NCI-H1694 (cell line): ENCODE data around the gene PPCDC.
"Not testable (repeated sequence)": the region's sequence is repeated elsewhere in the genome, so short reads cannot be mapped to it uniquely, and the experiment has no call there.

Experiments used
- DNase-seq: peaks from one replicate; lab custom pipeline; 2025; lab: John Stamatoyannopoulos, UW

Gene PPCDC

DNA sequence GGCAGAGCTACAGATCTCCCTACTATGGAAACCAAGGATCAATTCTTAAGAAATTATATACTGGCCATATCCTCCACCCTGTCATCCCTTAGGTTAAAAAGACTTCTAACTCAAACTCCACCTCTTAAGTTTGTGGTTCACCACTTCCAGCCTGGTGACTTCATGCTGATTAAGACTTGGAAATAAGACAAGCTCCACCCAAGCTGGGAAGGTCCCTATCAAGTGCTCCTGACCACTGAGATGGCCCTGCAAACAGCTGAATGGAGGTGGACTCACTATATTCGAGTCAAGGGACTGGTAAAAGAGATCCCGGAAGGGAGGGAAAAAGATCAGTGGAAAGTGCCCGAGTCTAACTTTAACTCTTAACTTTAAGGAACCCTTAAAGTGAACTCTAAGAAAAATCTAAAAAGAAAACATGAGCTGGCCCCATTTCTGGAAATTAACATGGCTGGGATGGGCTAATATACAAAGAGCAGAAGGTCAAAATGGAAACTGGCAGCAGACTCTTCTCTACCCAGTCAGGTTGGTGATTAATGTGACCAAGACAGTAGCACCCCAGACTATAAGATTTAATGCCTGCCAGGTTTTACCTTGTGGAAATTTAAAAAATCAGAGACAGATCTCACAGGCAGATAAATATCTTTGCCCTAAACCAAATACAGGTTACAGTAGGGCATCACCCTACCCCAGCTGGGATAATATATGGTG is 43.9 kb downstream of the PPCDC start:
- DNase-seq, result no peak

DNA sequence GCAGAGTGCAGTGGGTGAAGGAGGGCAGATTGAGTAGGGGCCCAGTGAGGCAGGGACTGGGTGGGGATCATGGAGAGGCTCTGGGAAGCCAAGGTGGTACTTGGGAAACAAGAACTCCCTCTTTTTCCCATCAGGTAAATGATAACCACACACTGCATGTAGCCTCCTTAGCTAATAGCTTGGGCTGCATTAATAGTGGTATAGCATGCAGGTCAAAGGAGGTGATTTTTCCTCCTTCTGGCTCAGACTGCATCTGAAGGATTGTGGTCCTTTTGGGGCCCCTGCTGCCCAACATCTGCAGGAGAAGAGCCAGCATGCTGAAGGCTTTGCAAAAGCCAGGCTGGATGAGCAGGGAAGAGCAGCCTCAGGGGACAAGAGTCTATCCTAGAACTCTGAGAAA is 45.4 kb downstream of the PPCDC start:
- no peak for DNase-seq

DNA sequence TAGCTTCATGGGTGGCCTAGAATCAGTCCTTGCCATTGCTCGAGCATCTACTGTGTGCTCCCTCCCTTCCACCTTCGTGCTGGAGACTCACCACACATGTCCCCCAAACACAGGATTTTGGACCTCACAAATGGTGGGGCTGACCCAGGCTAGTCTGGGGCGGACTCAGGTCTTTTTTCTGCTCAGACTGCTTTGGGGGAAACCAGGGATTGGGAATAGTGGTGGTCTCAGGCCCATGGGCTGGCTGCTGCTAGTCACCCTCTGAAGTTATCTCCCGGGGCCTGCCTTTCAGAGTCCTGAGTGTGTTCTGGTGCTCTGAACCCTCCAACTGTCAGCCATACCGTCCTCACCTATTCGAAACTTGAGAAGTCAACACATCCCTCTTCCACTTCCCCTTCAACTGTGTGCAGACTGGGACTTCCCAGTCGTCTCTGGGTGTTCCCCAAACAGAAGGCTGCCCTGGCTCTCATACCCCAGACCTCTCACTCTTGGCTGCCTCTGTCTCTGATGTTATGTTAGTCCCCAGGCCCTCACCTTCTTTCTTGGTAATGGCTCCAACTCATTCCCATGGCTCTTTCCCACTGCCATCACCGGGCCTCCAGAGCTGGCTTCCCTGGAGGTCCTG is 46.0 kb downstream of the PPCDC start:
- no peak for DNase-seq

DNA sequence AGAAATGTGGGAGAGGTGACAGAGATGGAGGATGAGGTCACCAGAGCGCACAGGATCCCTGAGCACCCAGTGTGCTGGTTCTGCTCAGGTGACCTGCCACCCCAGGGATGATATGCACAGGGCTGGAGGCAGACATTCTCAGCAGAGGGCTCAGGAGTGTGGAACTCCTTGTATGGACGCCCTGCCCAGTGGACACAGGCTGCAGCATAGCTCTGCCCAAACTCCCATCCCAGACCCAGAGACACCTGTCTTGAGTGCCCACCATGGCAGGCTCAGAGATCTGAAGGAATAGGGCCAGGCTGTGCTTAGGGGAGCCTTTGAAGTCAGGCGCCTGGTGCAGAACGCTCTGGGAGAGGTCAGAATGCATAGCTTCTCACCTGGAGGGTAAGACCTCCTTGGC is 47.3 kb downstream of the PPCDC start:
- DNase-seq, result no peak

DNA sequence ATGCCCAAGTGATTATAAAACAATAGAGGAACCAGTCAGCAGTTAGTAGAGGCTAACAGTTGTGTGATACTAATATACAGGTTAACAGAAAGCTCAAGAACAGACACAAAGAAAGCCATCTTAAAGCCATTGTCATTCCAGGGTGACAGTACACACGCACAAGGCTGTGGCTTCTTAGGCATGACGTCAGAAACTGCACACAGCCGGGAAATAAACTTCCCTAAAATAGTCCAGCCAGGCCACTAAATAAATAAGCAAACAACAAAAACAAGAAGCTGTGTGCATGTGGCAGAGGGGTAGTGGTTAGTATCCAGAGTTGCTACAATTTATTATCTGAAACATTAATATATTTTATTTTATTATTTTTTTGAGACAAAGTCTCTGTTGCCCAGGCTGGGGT is 49.8 kb downstream of the PPCDC start:
- no peak for DNase-seq

DNA sequence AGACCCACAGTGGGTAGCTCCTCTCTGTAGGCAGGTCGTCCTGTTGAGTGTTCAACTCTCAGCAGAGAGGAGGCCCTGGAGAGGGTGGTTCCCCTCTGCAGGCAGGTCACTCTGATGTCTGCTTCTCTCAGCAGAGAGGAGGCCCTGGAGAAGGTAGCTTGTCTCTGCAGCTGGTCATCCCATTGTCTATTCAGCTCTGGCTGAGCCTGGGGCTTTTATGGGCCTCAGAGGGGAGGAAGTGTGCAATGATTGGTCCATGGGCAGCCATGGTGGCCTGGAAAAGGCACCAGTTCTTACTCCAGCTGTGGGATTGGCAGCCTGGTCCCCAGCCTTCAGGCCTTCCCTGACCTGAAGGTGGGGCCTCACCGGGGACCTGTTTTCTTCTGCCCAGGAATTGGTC is 52.9 kb downstream of the PPCDC start:
- DNase-seq, result no peak

DNA sequence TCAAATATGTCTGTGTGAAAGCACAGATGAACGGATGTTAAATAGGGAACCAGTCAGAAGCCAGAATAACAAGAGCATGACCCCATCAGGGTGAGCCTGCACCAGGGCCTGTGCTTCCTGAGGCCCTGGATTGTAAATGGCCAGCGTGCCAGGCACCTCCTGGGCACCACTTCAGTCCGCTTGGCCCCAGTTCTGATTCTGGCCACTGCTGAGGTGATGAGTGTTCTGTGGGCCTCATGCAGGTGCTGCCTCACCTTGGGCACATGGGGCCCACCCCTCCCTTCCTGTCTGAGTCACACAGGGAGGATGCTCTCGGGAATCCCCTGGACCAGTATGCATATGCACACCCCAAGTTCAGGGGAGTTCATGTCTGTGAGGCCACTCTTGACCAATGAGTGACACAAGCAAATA is 54.2 kb downstream of the PPCDC start:
- not testable (repeated sequence) for DNase-seq

DNA sequence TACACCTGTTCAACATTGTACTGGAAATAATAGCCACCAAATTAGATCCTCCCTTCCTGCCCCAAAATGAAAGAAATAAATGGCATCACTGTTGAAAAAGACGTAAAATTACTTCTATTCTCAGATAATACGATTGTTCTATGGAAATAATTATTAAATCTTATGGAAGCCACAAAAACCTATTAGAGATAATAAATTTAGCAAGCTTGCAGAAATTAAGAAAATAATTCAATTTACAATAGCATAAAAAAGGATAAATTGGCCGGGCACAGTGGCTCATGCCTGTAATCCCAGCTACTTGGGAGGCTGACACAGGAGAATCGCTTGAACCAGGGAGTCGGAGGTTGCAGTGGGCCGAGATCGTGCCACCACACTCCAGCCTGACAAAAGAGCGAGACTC is 57.8 kb downstream of the PPCDC start:
- no peak for DNase-seq

DNA sequence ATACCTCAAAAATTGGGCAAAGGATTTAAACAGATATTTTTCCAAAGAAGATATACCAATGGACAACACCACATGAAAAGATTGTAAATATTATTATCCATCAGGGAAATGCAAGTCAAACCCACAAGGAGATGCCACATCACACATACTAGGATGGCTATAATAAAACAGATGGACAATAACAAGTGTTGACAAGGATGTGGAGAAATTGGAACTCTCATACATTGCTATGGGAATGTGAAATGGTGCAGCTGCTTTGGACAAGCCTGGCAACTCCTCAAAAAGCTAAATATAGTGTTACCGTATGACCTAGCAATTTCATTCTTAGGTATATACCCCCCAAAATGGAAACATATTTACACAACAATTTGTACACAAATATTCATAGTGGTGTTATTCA is 59.3 kb downstream of the PPCDC start:
- DNase-seq, result no peak

DNA sequence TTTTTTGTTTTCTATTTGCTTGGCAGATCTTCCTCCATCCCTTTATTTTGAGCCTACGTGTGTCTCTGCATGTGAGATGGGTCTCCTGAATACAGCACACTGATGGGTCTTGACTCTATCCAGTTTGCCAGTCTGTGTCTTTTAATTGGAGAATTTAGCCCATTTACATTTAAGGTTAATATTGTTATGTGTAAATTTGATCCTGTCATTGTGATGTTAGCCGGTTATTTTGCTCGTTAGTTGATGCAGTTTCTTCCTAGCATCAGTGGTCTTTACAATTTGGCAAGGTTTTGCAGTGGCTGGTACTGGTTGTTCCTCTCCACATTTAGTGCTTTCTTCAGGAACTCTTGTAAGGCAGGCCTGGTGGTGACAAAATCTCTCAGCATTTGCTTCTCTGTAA is 62.3 kb downstream of the PPCDC start:
- not testable (repeated sequence) for DNase-seq

DNA sequence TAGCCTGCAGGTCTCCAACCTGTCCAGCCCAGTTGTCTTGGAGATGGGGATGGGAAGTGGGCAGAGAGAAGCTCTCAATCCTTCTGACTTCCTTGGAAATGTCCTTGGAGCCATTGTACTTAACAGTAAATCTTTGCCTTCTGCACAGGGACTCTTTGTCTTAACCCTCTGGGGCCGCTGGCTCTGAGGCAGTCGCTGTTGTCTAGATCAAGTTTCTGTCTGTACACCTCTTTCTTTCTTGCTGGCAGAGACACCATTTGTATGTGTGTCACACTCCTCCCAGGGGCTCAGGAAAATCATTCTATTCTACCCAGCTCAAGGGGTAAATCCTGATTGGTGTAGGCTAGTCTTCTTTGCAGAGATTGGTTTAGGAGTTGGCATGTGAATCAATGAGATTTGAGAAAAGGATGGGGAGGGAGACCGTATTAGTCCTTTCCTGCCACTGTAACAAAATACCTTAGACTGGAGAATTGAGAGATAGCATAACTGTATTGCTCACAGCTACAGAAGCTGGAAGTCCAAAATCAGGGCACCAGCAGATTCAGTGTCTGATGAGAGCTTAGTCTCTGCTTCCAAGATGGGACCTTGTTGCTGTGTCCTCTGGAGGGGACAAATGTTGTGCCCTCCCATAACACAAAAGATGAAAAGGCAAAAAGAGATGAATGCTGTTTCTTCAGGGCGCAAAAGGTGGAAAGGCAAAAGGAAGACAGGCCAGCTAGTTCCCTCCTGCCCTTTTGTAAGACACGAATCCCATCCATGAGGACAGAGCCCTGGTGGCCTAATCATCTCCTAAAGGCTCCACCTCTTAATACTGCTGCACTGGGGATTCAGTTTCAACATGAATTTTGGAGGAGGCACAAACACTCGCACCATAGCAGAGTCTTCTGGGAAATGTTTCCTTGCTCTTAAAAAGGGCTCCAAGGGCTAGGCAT is 66.3 kb downstream of the PPCDC start:
- no peak for DNase-seq

DNA sequence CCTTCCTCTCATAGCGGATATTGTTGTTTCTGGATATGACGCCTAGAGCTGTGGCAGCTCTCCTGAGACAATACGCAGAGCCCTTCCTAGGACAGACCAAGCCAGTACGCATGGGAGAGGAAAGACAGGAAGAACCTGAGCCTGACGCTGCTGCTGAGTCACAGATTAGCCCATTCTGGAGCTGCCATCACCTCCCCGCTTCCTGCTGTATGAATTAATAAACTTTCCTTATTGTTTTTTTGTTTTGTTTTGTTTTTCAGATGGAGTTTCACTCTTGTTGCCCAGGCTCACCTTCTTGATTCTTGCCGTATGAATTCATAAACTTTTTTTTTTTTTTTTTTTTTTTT is 67.0 kb downstream of the PPCDC start:
- no peak for DNase-seq

DNA sequence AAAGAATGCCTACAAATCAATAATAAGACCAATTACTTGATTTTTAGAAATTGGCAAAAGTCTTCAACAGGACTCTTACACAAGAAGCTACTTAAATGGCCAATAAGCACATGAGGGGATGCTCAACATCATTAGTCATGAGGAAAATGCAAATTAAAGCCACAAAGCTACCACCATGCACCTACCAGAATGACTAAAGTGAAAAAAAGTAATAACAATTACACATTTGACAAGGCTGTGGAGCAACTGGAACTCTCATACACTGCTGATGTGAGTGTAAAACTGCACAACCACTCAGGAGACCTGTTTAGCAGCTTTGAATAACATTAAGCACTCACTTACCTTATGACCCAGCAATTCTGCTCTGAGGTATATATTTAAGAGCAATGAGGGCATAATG is 68.4 kb downstream of the PPCDC start:
- no peak for DNase-seq

DNA sequence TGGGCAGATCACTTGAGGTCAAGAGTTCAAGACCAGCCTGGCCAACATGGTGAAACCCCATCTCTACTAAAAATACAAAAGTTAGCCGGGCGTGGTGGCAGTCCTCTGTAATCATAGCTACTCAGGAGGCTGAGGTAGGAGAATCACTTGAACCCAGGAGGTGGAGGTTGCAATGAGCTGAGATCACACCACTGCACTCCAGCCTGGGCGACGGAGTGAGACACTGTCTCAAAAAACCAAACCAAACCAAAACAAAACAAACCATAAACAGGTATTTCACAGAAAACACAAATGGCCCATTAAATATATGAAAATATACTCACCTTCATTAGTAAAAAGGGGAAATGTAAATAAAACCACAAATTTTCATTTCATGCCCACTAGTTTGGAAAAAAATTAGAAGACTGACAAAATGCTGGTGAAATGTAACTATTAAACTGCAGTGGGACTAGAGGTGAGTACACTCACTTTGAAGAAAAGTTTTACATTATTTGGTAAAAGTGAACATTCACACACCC is 71.6 kb downstream of the PPCDC start:
- not testable (repeated sequence) for DNase-seq

DNA sequence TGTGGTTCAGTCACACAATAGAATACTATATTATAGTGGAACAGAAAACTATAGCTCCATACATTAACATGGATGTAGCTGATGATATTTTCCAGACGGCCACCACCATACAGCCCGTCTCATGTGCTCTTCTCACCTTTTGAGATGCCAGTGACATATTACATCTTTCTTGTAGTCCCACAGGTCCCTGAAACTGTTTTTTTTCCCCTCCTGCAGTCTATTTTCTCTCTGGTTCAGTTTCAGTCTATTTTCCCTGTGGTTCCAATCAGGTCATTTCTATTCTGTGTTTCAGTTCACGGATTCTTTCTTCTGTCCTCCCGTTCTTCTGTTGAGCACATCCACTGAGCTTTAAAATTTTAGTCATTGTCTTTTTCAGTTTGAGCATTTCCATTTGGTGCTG is 72.2 kb downstream of the PPCDC start:
- DNase-seq, result no peak

DNA sequence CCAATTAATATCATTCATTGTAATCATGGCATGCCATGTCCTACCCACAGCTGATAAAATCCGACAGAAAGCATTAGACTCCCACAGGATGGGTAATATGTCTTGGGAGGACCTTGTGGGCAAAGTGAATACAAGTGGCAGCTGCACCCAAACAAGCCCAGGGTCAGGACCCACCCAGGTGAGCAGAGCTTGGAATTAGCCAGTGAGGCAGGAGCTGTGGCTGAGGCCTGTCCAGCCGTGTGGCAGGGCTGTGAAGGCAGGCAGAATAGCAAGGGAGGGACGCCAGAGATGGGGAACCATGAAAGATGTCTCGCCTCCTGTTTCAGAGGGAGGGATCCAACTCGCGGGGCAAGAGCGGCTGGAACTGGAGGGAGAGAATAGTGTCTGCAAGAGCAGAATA is 74.5 kb downstream of the PPCDC start:
- no peak for DNase-seq

DNA sequence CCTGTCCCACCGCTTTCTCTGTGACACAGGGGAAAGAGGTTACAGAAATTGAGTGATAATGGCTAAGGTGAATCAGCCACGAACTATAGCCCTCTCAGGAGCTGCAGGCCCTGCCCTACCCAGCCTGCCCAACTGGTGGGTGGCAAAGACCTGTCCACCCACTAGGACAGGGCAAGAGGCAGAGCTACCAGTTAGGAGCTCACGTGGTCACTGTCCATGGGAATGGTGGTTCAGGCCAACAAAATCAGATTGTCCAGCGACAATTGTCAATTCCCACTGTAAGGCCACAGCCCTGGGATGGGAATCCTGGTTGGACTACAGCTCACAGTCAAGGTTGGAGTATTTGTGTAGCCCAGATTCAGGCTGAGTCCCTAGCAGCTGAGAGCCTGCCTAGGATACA is 75.0 kb downstream of the PPCDC start:
- no peak for DNase-seq
